ENCODE results near the gene C3orf85.

C3orf85 gene

GRCh38 chr3:109155828-109156227 lies 19.3 kb downstream of the C3orf85 start:
- Histone ChIP-seq H3K9me3 (no peaks in the 10 kb centered on the region), H3K4me3 (ENCODE audit: low read depth, low read length) (no peak overlapping the region), H3K36me3 (no peaks in the 10 kb centered on the region), H3K4me1 (no peaks in the 10 kb centered on the region), H3K27me3 (no peaks in the 10 kb centered on the region)
- TF ChIP-seq CTCF (IDR thresholded peaks at IDR 0.05; ENCODE audit: low read depth, low read length): no peak
- no peak for DNase-seq

DNA sequence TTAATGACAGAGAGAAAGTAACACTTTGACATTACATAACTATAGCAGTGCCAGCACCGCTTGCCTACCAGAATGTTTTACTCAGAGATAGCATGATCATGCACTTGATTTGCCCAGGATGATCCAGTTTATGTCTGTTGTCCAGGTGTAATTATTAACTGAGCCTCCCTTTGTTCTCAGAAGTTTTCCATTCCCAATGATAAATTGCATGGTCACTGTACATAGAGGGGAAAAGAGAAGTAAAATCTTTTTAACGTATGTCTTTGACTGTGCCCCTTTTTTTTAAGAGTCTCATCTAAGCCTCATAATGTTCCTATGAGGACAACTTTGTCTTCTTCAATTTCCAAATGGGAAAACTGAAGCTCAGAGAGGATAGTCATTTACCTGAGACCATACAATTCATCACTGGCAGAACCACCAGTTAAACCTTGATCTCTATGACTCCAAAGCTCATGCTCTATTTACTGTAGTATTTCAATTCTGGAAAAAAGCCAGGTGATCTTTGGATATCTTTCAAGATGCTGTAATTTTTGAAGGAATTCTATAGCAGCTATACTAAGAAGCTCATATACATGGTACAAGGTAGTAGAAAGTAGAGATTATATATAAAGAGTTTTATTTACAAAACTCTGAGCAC lies 25.1 kb downstream of the C3orf85 start:
- DNase-seq: no peak
- no peak for TF ChIP-seq CTCF (IDR thresholded peaks at IDR 0.05; ENCODE audit: low read depth, low read length)
- no peaks in the 10 kb centered on the region for H3K4me1 ChIP-seq
- H3K27me3 ChIP-seq: no peaks in the 10 kb centered on the region
- H3K36me3 ChIP-seq: no peaks in the 10 kb centered on the region
- H3K4me3 ChIP-seq (ENCODE audit: low read depth, low read length): no peak overlapping the region
- H3K9me3 ChIP-seq: no peaks in the 10 kb centered on the region

- no peak for TF ChIP-seq CTCF (IDR thresholded peaks at IDR 0.05; ENCODE audit: low read depth, low read length)
- Histone ChIP-seq H3K4me3 (ENCODE audit: low read depth, low read length) (no peak overlapping the region), H3K36me3 (no peaks in the 10 kb centered on the region)
Observed at GRCh38 chr3:109165905-109166304, 29.4 kb downstream of the C3orf85 start.

DNA sequence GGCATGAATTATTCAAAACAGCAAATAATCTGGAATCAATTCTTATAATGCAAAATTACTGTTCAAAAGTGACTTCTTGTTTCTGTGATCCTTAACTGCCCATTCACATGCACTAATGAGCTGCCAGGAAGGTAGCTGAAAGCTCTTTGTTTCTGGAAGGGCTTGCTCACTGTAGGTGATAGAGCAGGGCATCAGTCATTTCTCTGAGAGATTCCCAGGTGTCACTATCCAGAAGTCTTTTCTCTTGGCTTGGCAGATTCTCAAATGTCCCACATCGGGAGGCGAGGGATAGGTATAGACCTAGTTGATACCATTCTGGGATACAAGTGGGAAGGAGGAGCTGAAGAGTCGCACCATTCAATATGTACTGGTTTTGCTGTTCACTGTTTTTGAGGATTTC lies 35.0 kb downstream of the C3orf85 start:
- Histone ChIP-seq H3K4me3 (ENCODE audit: low read depth, low read length) (no peak overlapping the region), H3K36me3 (no peaks in the 10 kb centered on the region), H3K27me3 (no peaks in the 10 kb centered on the region), H3K9me3 (no peaks in the 10 kb centered on the region; the same call in 1 of the 2 replicates), H3K4me1 (no peaks in the 10 kb centered on the region)
- DNase-seq: no peak
- no peak for TF ChIP-seq CTCF (IDR thresholded peaks at IDR 0.05; ENCODE audit: low read depth, low read length)

More at GRCh38 chr3:109165905-109166304, 29.4 kb downstream of the C3orf85 start:
- Histone ChIP-seq H3K4me1 (no peaks in the 10 kb centered on the region), H3K9me3 (no peaks in the 10 kb centered on the region), H3K27me3 (no peaks in the 10 kb centered on the region)
- no peak for DNase-seq

- Histone ChIP-seq H3K36me3 (no peaks in the 10 kb centered on the region), H3K4me3 (ENCODE audit: low read depth, low read length) (no peak overlapping the region), H3K27me3 (no peaks in the 10 kb centered on the region), H3K9me3 (no peaks in the 10 kb centered on the region; the same call in 1 of the 2 replicates), H3K4me1 (no peaks in the 10 kb centered on the region)
- TF ChIP-seq CTCF (IDR thresholded peaks at IDR 0.05; ENCODE audit: low read depth, low read length): no peak
- no peak for DNase-seq
Observed at GRCh38 chr3:109175411-109175810, 38.9 kb downstream of the C3orf85 start.

- TF ChIP-seq CTCF (IDR thresholded peaks at IDR 0.05; ENCODE audit: low read depth, low read length): no peak
- no peak for DNase-seq
- Histone ChIP-seq H3K27me3 (no peaks in the 10 kb centered on the region), H3K4me3 (ENCODE audit: low read depth, low read length) (no peak overlapping the region), H3K36me3 (no peaks in the 10 kb centered on the region), H3K4me1 (no peaks in the 10 kb centered on the region), H3K9me3 (no peaks in the 10 kb centered on the region; the same call in 1 of the 2 replicates)
Observed at GRCh38 chr3:109176726-109177125, 40.2 kb downstream of the C3orf85 start.

Measured in BE2C (cell line).